Measurements from ENCODE around the gene AAGAB. TPM values are rescaled to one million over a fixed set of nuclear protein-coding genes. Genes with fewer than 3 reads are reported as not detected.
A peak's percentile ranks its signal among the peaks of the same experiment; 100 is the strongest.

The AAGAB gene
- total RNA-seq, 1 donor from 2014 or later = 60.5 TPM

DNA sequence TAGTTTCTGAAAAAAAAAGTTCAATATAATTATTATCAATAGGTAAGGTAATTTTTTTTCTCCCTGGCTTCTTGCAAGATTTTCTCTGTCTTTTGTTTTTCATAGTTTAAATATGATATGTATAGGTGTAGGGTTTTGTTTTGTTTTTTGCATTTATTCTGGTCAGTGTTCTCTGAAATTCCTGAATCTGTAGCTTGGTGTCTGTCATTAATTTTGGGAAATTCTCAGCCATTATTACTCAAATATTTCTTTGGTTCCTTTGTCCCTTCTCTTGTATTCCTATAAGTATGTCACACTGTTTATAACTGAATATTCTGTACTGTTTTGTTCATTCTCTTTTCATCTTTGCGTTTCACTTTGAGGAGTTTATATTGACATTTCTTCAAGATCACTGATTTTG, 22.2 kb upstream of the AAGAB start:
- TF ChIP-seq, protein P1, sequence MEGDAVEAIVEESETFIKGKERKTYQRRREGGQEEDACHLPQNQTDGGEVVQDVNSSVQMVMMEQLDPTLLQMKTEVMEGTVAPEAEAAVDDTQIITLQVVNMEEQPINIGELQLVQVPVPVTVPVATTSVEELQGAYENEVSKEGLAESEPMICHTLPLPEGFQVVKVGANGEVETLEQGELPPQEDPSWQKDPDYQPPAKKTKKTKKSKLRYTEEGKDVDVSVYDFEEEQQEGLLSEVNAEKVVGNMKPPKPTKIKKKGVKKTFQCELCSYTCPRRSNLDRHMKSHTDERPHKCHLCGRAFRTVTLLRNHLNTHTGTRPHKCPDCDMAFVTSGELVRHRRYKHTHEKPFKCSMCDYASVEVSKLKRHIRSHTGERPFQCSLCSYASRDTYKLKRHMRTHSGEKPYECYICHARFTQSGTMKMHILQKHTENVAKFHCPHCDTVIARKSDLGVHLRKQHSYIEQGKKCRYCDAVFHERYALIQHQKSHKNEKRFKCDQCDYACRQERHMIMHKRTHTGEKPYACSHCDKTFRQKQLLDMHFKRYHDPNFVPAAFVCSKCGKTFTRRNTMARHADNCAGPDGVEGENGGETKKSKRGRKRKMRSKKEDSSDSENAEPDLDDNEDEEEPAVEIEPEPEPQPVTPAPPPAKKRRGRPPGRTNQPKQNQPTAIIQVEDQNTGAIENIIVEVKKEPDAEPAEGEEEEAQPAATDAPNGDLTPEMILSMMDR (IDR thresholded peaks at IDR 0.05; ENCODE audit: unreplicated experiment) = no peak
- Mint-ChIP-seq H3K4me1 (ENCODE audit: low read depth) (no peaks in the 10 kb centered on the region), H3K27ac (no peak overlapping the region), H3K4me3 (ENCODE audit: low read depth) (no peak overlapping the region), H3K36me3 (ENCODE audit: insufficient read depth) (no peaks in the 10 kb centered on the region), H3K9me3 (ENCODE audit: low read depth) (peaks cover 6% of the 10 kb centered on the region), H3K27me3 (no peaks in the 10 kb centered on the region)
- DNase-seq (ENCODE audit: low spot score, unreplicated experiment) = no peak

DNA sequence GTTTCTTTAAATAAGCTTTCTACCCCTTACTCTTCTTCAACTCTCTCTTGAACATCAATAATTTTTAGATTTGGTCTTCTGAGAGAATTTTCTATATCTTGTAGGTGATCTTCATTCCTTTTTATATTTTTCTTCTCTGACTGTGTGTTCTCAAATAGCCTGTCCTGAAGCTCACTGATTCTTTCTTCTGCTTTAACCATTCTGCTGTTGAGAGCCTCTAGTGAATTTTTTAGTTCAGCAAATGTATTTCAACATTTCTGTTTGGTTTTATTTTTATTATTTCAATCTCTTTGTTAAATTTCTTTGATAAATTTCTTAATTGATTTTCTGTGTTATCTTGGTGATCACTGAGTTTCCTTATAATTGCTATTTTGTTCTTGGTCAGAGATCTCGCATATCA, 19.8 kb upstream of the AAGAB start:
- H3K4me1 Mint-ChIP-seq (ENCODE audit: low read depth) = no peaks in the 10 kb centered on the region
- H3K9me3 Mint-ChIP-seq (ENCODE audit: low read depth) = peaks cover 8% of the 10 kb centered on the region
- no peak overlapping the region for H3K4me3 Mint-ChIP-seq (ENCODE audit: low read depth)
- no peak for DNase-seq (ENCODE audit: low spot score, unreplicated experiment)
- H3K36me3 Mint-ChIP-seq (ENCODE audit: insufficient read depth) = no peaks in the 10 kb centered on the region
- TF ChIP-seq, protein P1 (IDR thresholded peaks at IDR 0.05; ENCODE audit: unreplicated experiment) = no peak
- no peak overlapping the region for H3K27ac Mint-ChIP-seq
- H3K27me3 Mint-ChIP-seq = no peaks in the 10 kb centered on the region

GRCh38 chr15:67267951-67268941, 13.8 kb upstream of the AAGAB start:
- no peak for DNase-seq (ENCODE audit: low spot score, unreplicated experiment)
- H3K4me1 Mint-ChIP-seq (ENCODE audit: low read depth) = peaks cover 12% of the 10 kb centered on the region
- TF ChIP-seq, protein P1 (IDR thresholded peaks at IDR 0.05; ENCODE audit: unreplicated experiment) = no peak
- no peak overlapping the region for H3K4me3 Mint-ChIP-seq (ENCODE audit: low read depth)
- no peaks in the 10 kb centered on the region for H3K36me3 Mint-ChIP-seq (ENCODE audit: insufficient read depth)
- no peak overlapping the region for H3K27ac Mint-ChIP-seq
- H3K27me3 Mint-ChIP-seq = no peaks in the 10 kb centered on the region
- peaks cover 3% of the 10 kb centered on the region for H3K9me3 Mint-ChIP-seq (ENCODE audit: low read depth)

DNA sequence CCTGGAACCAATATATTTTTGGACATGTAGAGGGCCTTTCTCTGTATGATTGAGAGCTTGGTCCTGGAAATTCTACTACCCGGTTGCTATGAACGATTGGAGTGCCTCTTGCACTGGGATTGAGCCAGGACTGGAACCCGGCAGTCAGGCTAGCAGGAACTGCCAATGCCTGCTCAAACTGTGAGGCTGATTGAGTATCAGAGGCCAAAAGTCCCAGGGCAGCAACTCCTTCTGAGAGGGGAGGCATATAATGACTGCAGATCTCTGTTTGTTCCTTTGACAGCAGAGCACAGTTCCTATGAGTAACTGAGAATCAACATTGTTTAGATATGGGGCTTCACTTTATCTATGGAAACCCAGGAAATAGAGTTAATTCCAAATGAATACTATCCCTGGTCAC, 13.0 kb upstream of the AAGAB start:
- Mint-ChIP-seq H3K4me3 (ENCODE audit: low read depth) (no peak overlapping the region), H3K27ac (no peak overlapping the region), H3K4me1 (ENCODE audit: low read depth) (peaks cover 12% of the 10 kb centered on the region), H3K9me3 (ENCODE audit: low read depth) (peaks cover 3% of the 10 kb centered on the region), H3K27me3 (no peaks in the 10 kb centered on the region), H3K36me3 (ENCODE audit: insufficient read depth) (no peaks in the 10 kb centered on the region)
- TF ChIP-seq, protein P1 (IDR thresholded peaks at IDR 0.05; ENCODE audit: unreplicated experiment) = no peak
- no peak for DNase-seq (ENCODE audit: low spot score, unreplicated experiment)

DNA sequence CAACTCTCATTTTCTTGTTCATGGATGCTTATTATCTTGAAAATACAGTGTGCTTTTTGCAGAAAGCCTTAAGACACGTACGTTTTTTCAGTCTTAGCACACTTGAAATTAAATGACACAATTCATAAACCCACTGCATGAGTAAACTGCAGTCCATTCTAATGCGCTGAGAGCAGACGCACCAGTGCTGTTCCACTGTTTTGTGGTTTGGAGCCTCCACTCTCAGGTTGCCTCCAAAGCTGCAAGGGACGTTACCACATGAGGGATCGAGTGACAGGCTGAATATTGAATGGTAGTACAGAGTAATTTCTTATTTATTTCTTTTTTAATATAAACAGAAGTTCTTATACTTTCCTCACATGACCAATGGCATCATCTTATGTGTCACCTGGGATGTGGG, 12.4 kb upstream of the AAGAB start:
- no peak for DNase-seq (ENCODE audit: low spot score, unreplicated experiment)
- no peaks in the 10 kb centered on the region for H3K36me3 Mint-ChIP-seq (ENCODE audit: insufficient read depth)

More for the DNA sequence above, 12.4 kb upstream of the AAGAB start:
- H3K27me3 Mint-ChIP-seq = no peaks in the 10 kb centered on the region
- H3K4me3 Mint-ChIP-seq (ENCODE audit: low read depth) = no peak overlapping the region
- H3K9me3 Mint-ChIP-seq (ENCODE audit: low read depth) = peaks cover 3% of the 10 kb centered on the region
- H3K4me1 Mint-ChIP-seq (ENCODE audit: low read depth) = peaks cover 12% of the 10 kb centered on the region
- H3K27ac Mint-ChIP-seq = peak overlapping the region; percentile 68
- TF ChIP-seq, protein P1 (IDR thresholded peaks at IDR 0.05; ENCODE audit: unreplicated experiment) = no peak
